Lower lobe of right lung (tissue), 2 donors: Measurements from ENCODE around the gene KRABD2.

Experiments used
- ATAC-seq, 2 donors: fragments of 200-7000 bp; cut with Tn5 transposase; one replicate each; pipeline ENCODE4 v1.9.1; 2020 to 2022; ENCODE audit warnings: mild to moderate bottlenecking in 2 of 2, moderate library complexity in 2 of 2
- DNase-seq: peaks from one replicate; pipeline ENCODE4 v3.0.0-alpha.2; 2020
- H3K27ac ChIP-seq: fragments of 200-600 bp; one replicate; pipeline ENCODE4 v1.8.0; 2022
- H3K27me3 ChIP-seq: fragments of 200-600 bp; one replicate; pipeline ENCODE4 v1.8.0; 2022; ENCODE audit warnings: low read depth
- H3K36me3 ChIP-seq: fragments of 200-600 bp; one replicate; pipeline ENCODE4 v1.8.0; 2022; ENCODE audit warnings: mild to moderate bottlenecking
- H3K4me1 ChIP-seq: fragments of 200-600 bp; one replicate; pipeline ENCODE4 v1.8.0; 2022
- H3K4me3 ChIP-seq: fragments of 200-600 bp; one replicate; pipeline ENCODE4 v1.8.0; 2022; ENCODE audit warnings: mild to moderate bottlenecking
- H3K9me3 ChIP-seq: fragments of 200-600 bp; one replicate; pipeline ENCODE4 v1.8.0; 2022
- CTCF ChIP-seq: fragments of 200-600 bp; IDR thresholded peaks from one replicate; pipeline ENCODE4 v1.8.0; 2022; ENCODE audit warnings: antibody characterized with exemption, mild to moderate bottlenecking
- intact Hi-C: fragments of 100-400 bp; cut with DNase I; formaldehyde crosslinking; loops from one replicate; pipeline ENCODE4 v1.11.0; 2022
- donor health status: DM: no; HTN: yes; CAD: no; lungs with severe emphysema.

KRABD2 gene

GRCh38 chr17:8366231-8366630 is 10.3 kb downstream of the KRABD2 start:
- Histone ChIP-seq H3K9me3 (no peaks in the 10 kb centered on the region), H3K4me1 (peaks cover 14% of the 10 kb centered on the region), H3K27me3 (no peaks in the 10 kb centered on the region), H3K27ac (no peak overlapping the region), H3K4me3 (no peak overlapping the region), H3K36me3 (peaks cover 32% of the 10 kb centered on the region)
- no peak for TF ChIP-seq CTCF
- intact Hi-C loops = no loop called here
- no peak for DNase-seq
- peak; percentile 63 to 81 for ATAC-seq

- H3K36me3 ChIP-seq = peaks cover 25% of the 10 kb centered on the region
- intact Hi-C loops = no loop called here
- peaks cover 14% of the 10 kb centered on the region for H3K4me1 ChIP-seq
- no peak overlapping the region for H3K27ac ChIP-seq
- no peaks in the 10 kb centered on the region for H3K27me3 ChIP-seq
- H3K4me3 ChIP-seq = no peak overlapping the region
- peak; percentile 17 to 23 for ATAC-seq
- no peaks in the 10 kb centered on the region for H3K9me3 ChIP-seq
- DNase-seq = no peak
- TF ChIP-seq CTCF = no peak
Measured at GRCh38 chr17:8365143-8365542, 11.4 kb downstream of the KRABD2 start.

GRCh38 chr17:8362651-8363332 is 13.7 kb downstream of the KRABD2 start:
- intact Hi-C loops = no loop called here
- Histone ChIP-seq H3K36me3 (peaks cover 4% of the 10 kb centered on the region), H3K4me3 (no peak overlapping the region), H3K4me1 (peaks cover 14% of the 10 kb centered on the region), H3K9me3 (no peaks in the 10 kb centered on the region), H3K27ac (no peak overlapping the region), H3K27me3 (no peaks in the 10 kb centered on the region)
- ATAC-seq (no peak), DNase-seq (no peak)
- no peak for TF ChIP-seq CTCF

GRCh38 chr17:8360751-8361150 is 15.8 kb downstream of the KRABD2 start:
- ATAC-seq (no peak), DNase-seq (no peak)
- Histone ChIP-seq H3K4me3 (no peak overlapping the region), H3K36me3 (peaks cover 4% of the 10 kb centered on the region), H3K4me1 (peaks cover 11% of the 10 kb centered on the region), H3K27ac (peak overlapping the region; percentile 10), H3K9me3 (no peaks in the 10 kb centered on the region), H3K27me3 (no peaks in the 10 kb centered on the region)
- intact Hi-C loops = no loop called here
- TF ChIP-seq CTCF = no peak

GRCh38 chr17:8360260-8360659 is 16.2 kb downstream of the KRABD2 start:
- Histone ChIP-seq H3K36me3 (peaks cover 4% of the 10 kb centered on the region), H3K27ac (no peak overlapping the region), H3K27me3 (no peaks in the 10 kb centered on the region), H3K4me3 (no peak overlapping the region), H3K4me1 (peaks cover 6% of the 10 kb centered on the region), H3K9me3 (no peaks in the 10 kb centered on the region)
- intact Hi-C loops = no loop called here
- ATAC-seq (no peak), DNase-seq (no peak)
- no peak for TF ChIP-seq CTCF
